T follicular helper cell (primary cell): ENCODE results near the gene CCDC152.
"Not testable (repeated sequence)": the region's sequence is repeated elsewhere in the genome, so short reads cannot be mapped to it uniquely, and the experiment has no call there.

ENCODE experiments used
- DNase-seq: peaks from one replicate; pipeline ENCODE4 v3.0.0-alpha.2; 2020; ENCODE audit warnings: low read depth
- total RNA-seq, 2 experiments: gene quantifications; one replicate each; lab custom pipeline; 2026; lab: John Stamatoyannopoulos, UW

Gene CCDC152, protein sequence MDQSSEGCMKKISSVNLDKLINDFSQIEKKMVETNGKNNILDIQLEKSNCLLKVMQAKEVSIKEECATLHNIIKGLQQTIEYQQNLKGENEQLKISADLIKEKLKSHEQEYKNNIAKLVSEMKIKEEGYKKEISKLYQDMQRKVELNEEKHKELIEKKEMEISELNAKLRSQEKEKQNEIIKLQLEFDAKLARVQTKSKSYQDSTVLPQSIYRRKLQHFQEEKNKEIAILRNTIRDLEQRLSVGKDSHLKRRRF
- 7.4 to 11.3 reads per million in 2 experiments for total RNA-seq

DNA sequence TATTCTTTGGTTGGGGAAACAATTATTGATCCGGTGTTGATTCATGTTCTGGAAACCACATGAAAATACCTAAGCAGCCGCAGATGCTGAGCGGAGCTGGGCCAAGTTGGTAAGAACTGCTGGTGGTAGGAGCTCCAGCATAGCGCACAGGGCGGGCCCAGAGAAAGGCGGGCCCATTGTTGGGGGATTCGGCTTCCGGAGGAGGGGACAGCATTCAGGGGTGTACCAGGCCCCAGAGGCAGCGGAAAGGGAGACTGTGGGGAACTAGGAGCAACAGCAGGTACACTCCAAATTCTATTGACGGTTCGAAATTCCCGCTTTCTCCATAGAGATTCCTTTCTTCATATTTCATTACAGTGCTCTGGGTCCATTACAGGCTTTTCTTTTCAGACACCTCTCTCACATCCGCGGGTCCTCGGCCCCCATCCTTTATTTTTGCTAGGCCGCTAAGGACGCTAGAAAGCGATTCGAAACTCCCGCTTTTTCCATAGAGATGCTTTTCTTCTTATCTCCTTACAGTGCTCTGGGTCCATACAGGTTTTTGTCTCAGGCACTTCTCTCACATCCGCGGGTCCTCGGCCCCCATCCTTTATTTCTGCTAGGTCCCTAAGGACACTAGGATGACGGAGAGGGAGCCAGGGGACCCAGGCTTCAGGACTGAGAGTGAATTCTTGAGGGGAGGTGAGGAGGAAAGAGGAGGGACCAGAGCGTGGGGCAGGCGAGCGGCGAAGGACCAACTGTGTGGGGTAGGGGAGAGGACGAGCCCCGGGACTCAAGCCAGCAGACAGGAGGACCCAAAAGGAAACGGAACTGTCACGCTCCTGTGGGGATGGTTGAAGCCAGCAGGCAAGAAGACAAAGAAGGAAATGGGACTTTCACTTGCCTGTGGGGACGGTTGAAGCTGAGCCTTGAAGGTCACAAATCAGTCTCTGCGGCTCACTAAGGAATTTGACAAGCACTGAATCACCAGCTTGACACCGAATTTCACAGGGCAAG, at the start of gene CCDC152:
Gene CCDC152, plus strand, starts transcription at position 213 of the 996 bp plus-strand sequence. CDS start 2,304 bp downstream, outside the sequence.
- DNase-seq = no peak

DNA sequence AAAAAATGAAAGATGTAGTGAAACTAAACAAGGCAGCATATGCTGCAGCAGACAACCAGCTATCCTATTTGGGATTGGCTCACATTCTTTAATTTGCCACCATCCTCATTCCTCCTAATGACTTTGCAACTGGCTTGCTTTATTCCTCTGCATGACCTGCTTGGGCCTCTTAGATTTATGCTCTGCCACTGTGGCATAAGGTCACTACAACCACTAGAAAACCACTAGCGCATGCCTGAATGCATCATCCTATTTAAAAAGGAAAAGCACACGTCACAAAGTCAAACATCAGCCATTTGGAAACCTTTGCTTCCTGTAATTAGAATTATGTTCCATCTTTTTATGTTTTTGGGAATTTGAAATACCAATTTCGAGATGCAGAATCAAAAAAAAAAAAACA, 40.8 kb upstream of the CCDC152 start:
- DNase-seq = no peak

DNA sequence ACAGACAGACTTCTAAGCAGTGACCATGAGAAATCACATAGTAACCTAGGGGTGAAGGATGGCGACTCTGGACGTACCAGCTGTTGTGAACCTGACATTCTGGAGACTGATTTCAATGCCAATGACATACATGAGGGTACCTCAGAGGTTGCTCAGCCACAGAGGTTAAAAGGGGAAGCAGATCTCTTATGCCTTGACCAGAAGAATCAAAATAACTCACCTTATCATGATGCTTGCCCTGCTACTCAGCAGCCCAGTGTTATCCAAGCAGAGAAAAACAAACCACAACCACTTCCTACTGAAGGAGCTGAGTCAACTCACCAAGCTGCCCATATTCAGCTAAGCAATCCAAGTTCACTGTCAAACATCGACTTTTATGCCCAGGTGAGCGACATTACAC, 38.0 kb upstream of the CCDC152 start:
- DNase-seq = no peak

DNA sequence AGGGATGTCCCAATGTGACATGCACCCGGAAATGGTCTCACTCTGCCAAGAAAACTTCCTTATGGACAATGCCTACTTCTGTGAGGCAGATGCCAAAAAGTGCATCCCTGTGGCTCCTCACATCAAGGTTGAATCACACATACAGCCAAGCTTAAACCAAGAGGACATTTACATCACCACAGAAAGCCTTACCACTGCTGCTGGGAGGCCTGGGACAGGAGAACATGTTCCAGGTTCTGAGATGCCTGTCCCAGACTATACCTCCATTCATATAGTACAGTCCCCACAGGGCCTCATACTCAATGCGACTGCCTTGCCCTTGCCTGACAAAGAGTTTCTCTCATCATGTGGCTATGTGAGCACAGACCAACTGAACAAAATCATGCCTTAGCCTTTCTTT, 37.6 kb upstream of the CCDC152 start:
- no peak for DNase-seq

DNA sequence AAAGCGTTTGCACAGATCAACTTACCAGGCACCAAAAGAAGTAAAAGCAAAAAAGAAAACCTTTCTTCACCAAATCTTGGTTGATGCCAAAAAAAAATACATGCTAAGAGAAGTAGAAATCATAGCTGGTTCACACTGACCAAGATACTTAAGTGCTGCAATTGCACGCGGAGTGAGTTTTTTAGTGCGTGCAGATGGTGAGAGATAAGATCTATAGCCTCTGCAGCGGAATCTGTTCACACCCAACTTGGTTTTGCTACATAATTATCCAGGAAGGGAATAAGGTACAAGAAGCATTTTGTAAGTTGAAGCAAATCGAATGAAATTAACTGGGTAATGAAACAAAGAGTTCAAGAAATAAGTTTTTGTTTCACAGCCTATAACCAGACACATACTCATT, 36.4 kb upstream of the CCDC152 start:
- DNase-seq = no peak

DNA sequence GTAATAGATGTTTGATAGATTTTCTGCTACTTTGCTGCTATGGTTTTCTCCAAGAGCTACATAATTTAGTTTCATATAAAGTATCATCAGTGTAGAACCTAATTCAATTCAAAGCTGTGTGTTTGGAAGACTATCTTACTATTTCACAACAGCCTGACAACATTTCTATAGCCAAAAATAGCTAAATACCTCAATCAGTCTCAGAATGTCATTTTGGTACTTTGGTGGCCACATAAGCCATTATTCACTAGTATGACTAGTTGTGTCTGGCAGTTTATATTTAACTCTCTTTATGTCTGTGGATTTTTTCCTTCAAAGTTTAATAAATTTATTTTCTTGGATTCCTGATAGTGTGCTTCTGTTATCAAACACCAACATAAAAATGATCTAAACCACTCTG, 35.1 kb upstream of the CCDC152 start:
- DNase-seq = no peak

DNA sequence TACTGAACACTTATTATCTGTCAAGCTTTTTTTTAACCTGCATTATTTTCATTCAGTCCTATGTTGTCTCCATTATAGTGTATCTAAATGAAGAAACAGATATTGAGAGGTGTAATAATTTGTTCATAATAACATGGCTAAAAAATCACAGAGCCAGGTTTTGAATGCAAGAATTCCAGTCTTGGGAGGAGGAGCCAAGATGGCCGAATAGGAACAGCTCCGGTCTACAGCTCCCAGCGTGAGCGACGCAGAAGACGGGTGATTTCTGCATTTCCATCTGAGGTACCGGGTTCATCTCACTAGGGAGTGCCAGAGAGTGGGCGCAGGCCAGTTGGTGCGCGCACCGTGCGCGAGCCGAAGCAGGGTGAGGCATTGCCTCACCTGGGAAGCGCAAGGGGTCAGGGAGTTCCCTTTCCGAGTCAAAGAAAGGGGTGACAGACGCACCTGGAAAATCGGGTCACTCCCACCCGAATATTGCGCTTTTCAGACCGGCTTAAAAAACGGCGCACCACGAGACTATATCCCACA, 22.0 kb upstream of the CCDC152 start:
- not testable (repeated sequence) for DNase-seq

DNA sequence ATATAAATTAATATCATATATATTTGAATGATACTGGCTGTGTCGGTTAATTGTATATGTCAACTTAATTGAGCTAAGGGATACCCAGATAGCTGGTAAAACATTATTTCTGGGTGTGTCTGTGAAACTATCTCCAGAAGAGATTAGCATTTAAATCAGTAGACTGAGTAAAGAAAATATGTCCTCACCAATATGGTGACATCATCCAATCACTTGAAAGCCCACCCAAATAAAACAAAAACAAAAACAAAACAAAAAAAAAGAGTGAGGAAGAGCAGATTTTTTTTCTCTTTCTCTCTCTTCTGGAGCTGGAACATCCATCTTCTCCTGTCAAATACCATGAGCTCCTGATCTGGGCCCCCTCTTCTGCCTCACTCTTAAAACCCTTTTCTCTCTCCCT, 15.7 kb upstream of the CCDC152 start:
- DNase-seq = no peak

DNA sequence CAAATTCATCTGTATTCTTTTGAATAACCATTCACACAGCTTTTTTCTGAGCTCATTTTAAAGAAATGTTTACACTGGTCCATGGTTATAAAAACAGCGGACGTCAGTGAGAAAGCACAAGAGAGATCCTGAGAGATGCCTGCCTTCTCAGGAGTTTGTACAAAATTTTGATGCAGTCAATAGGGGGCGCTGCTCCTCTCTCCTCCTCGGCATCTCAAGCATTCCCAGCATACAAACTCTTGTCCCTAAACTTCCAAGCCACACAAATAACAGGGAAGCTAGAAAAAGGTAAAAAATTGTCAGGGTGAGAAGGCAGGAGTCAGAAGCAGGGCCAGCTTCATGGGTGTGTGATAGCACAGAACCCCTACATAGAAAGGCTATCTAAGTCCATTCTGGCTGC, 11.2 kb upstream of the CCDC152 start:
- no peak for DNase-seq

DNA sequence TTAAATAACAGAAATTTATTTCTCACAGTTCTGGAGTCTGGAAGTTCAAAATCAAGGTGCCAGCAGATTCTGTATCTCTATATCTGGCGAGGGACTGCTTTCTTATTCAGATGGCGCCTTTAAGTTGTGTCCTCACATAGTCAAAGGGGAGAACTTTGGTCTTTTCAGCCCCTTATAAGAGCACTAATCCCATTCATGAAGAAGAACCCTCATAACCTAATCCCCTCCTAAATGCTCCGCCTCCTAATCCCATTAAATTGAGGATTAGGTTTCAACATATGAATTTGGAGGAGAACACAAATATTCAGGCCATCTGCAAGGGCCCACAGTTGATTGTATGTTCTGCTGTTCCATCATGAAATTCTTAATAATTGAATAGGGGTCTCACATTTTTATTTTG, 10.8 kb upstream of the CCDC152 start:
- no peak for DNase-seq

DNA sequence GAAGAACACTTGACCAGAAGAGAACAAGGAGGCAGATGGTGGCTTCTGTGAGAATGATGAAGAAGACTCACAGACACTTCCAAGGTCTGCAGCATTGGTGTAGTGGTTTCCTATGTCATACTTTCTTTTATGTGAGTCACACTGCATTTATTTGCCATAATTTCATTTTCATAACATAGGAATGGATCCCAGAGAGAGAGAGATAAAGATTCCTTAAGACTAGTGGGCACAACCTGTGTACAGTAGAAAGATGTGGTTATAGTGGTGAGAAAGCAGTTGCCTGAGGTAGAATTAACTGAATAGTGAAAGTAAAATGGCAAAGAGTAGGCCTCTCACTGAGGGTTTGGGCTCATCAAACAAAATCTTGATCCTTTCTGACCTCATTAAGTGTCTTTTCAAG, 7.6 kb upstream of the CCDC152 start:
- DNase-seq = no peak

DNA sequence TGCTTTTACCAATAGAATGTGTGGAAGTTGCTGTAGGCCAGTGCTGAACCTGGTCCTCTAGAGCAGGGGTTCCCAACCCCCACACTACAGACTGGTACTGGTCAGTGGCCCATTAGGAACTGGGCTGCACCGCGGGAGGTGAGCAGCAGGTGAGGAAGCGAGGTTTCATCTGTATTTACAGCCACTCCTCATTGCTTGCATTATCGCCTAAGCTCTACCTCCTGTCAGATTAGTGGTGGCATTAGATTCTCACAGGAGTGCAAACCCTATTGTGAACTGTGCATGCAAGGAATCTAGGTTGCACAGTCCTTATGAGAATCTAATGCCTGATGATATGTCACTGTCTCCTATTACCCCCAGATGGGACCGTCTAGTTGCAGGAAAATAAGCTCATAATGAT, 6.1 kb upstream of the CCDC152 start:
- DNase-seq = no peak

DNA sequence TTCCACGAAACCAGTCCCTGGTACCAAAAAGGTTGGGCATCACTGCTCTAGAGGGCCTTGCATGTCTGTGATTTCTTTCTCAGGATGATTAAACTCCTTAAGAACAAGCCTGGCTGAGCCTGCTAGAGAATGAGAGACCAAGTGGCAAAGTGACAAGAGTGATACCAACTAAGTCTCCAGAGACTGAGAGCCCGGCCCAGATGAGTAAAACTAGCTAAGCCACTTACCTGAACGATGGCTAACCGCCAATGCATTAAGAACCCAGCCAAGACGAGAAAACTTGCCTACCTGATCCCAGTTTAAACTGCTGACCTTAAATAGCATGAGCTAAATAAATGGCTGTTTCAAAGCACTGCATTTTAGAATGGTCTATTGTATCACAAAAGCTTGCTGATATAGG, 5.6 kb upstream of the CCDC152 start:
- no peak for DNase-seq

DNA sequence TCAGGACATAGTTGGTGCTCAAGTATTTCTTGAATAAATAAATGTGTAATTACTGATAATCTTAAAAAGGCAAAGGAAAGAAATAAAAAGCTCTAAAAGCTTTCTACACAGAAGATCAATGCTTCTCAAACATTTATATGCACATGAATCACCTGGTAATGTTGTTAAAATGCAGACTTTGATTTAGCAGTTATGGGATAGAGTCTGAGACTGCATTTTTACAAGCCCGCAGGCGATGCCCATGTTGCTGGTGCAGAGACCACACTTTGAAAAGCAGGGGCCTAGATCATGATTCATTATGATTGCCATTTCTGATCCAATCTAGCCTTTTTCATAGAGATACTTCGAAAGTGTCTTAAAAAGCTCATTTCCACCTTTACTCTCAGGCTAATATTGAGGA, 3.5 kb upstream of the CCDC152 start:
- no peak for DNase-seq

DNA sequence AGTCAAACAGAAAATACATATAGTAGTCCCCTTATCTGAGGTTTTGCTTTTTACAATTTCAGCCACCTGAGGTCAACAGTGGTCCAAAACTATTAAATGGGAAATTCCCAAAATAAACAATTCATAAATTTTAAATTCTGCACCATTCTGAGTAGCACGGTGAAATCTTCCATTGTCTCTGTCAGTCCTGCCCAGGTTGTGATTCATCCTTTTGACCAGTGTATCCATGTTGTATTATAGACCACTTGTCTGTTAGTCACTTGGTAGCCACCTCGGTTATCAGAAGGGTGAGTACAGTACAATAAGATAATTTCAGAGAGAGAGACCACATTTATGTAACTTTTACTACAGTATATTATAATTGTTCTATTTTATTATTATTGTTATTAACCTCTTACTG, 2.8 kb downstream of the CCDC152 start:
- DNase-seq = no peak

DNA sequence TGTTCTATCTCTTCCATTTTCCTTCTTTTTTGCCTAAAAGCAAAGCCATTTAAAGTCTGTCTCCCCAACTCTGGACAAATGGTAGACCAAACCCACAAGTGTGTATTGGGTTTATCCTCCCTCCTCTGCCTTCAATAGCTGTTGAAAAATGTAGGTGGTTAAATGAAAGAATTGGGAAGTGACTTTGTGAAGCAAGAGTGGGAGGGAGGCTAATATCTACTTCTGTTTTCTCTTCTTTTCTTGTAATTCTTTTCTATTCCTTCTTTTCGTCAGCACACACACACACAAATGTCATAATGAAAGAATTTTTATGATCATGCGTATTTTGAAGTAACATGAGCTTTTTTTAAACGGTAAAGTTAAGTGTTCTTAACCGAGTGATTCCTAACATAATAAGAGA, 3.8 kb downstream of the CCDC152 start:
- no peak for DNase-seq

DNA sequence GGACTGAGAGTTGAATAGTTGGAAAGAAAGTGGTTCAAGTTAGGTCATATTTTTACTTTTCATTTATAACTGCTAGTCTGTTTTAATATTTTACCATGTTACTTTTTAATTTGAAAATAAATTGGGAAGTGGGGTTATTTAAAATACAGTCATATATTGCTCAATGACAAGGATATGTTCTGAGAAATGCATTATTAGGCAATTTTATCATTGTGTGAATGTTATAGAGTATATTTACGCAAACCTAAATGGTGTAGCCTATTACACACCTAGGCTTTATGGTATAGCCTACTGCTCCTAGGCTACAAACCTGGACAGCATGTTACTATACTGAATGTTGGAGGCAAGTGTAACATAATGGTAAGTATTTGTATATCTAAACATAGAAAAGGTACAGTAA, 5.2 kb downstream of the CCDC152 start:
- no peak for DNase-seq

DNA sequence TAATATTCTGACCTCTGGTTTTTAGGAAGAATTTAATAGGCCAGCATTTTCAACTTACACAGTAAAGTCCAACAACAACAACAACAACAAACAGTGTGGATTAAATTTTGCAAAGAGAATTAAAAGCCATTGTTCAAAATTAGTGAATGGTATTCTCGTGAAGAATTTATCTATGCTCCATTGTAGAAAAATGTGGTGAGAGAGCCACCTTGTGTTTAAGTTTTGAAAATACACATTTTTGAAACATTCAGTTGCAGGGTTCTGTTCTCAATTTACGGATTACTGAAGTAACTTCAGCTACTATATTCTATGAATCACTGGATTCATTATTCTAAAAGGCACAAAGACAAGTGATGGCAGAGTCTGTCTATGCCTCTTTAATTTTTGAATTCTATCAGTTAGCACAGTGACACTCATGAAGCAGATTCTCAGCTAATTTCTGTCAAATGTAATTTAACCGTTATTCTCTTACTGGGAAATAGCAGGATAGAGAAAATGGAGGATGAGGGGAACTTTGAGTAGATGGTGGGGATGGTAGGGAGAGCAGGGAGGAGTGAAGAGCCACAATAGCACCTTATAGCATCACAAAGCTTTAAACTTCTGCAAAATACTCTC, 11.0 kb downstream of the CCDC152 start:
- no peak for DNase-seq

DNA sequence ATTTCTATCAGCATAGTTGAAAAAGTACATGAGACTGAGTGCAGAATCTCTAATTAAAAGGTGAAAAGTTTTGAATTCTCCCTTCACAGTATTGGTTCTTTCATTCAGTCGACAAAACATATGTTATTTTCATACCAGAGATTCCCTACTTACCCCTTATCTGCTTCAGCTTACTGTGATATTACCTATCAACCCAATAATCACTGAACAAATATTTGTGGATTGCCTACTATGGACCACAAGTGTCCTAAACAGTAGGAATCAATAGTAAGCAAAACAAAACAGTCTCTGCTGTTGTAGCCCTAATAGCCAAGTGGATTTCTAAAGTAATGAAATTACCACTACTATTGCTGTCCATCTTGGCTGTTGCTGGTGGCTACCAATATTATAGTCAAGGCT, 11.5 kb downstream of the CCDC152 start:
- no peak for DNase-seq

DNA sequence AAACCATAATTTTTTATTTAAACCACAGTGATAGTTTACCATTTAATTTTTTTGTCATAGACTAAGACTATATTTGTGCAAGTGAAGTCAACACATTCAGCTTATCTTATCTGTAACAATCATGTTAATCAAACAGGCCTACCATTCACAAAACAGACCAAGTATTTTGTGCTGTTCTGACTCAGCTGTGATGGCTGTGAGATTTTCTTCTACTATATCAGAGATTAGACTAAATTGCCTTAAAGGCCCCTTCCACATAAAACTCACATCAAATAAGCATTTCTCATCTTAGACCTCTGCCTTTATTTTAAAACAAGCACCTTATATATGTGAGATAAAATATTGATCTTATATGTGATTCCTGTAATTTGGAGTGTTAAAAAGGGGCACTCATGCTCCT, 13.4 kb downstream of the CCDC152 start:
- no peak for DNase-seq

DNA sequence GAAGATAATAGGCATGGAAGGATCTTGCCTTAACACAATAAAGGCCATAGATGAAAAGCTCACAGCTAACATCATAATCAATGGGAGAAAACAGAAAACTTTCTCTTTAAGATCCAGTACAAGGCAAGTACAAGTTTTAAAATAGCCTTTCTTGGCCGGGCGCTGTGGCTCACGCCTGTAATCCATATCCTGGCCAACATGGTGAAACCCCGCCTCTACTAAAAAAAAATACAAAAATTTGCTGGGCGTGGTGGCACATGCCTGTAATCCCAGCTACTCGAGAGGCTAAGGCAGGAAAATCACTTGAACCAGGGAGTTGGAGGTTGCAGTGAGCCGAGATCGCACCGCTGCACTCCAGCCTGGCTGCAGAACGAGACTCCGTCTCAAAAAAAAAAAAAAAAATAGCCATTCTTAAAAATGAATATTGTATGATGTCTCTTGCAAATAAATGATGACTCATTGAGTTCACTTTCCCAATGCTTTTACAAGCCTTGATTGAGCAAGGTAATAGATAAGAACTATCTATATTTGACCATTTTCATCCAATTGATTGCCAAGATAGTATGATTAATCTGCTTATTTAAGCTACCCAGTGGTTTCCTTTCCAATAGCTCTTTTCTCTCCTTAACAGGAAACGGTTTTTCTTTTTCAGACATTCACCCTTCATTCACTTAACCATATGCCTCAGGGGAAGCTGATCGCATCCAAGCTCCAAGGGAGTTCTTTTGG, 15.8 kb downstream of the CCDC152 start:
- DNase-seq = no peak

DNA sequence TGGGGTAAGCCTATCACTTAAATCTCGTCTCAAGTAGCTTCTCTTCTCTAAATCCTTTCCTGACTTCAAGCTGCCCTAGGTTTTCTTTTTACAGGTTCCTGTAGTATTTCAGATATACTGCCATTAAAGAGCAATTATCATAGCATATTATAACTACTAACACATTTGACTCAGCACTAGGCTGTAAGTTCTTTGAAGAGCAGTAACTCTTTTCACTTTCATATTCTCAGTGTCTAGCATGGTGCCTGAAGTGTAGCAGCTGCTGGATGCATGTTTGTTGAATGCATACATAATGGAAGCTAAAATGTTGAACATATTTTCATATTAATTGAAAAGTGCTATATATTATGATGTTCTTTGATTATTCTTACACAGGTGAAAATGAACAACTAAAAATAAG, 22.5 kb downstream of the CCDC152 start:
- DNase-seq = no peak
